H1 (cell line): Measurements from ENCODE around the gene IRAG1.

Experiments used
- MAX ChIP-seq: IDR thresholded peaks from 2 replicates; pipeline ENCODE4 v1.6.1; 2012; ENCODE audit warnings: inconsistent platforms
- SIX5 ChIP-seq: IDR thresholded peaks from 2 replicates; pipeline ENCODE4 v1.6.1; 2011; ENCODE audit warnings: mild to moderate bottlenecking, low read depth, low read length

- TF ChIP-seq SIX5 (no peak), MAX (no peak)
Measured at GRCh38 chr11:10651656-10652361, 41.7 kb downstream of the IRAG1 start.
